Fibroblast of villous mesenchyme (primary cell): ENCODE data around the gene PPM1K. TPM values are rescaled to one million over a fixed set of nuclear protein-coding genes. Genes with fewer than 3 reads are reported as not detected.

Experiments
- DNase-seq: peaks from one replicate; pipeline ENCODE4 v3.0.0-alpha.2; 2010; ENCODE audit warnings: low read depth
- H3K4me3 ChIP-seq: 2 replicates; pipeline ENCODE4 v1.5.1; 2011; ENCODE audit warnings: low read depth, mild to moderate bottlenecking, low read length
- CTCF ChIP-seq: IDR thresholded peaks from 2 replicates; pipeline ENCODE4 v1.5.1; 2012; ENCODE audit warnings: low read depth, mild to moderate bottlenecking, low read length; ENCODE audit not compliant: insufficient read depth
- total RNA-seq: library from RNA; depleted of rRNA; stranded (reverse); fragments of >200 nt; gene quantifications from 2 replicates; pipeline ENCODE4 v1.2.3, GENCODE V29; 2012

Gene PPM1K
- 30.3 and 38.4 TPM in 2 replicates for total RNA-seq

- peak; percentile 99 for DNase-seq
- H3K4me3 ChIP-seq: peak within 1 kb of the TSS; percentile 86
- peak; percentile 7 for TF ChIP-seq CTCF
These were observed at the start of gene PPM1K for GRCh38 chr4:88284439-88285234. Gene PPM1K (minus strand): TSS chr4:88284561. CDS start chr4:88278583, 5,978 bp downstream.

- TF ChIP-seq CTCF: no peak
- no peak overlapping the region for H3K4me3 ChIP-seq
- DNase-seq: peak; percentile 81
These were observed 49.5 kb upstream of the PPM1K start for GRCh38 chr4:88333741-88334405.

- H3K4me3 ChIP-seq: no peak overlapping the region
- DNase-seq: no peak
- TF ChIP-seq CTCF: no peak
These were observed 43.3 kb upstream of the PPM1K start for GRCh38 chr4:88327665-88328064.

GRCh38 chr4:88320780-88321373, 36.5 kb upstream of the PPM1K start:
- no peak for TF ChIP-seq CTCF
- H3K4me3 ChIP-seq: peak overlapping the region; percentile 26
- DNase-seq: peak; percentile 51

GRCh38 chr4:88320224-88320779, 35.9 kb upstream of the PPM1K start:
- peak overlapping the region; percentile 26 for H3K4me3 ChIP-seq
- no peak for TF ChIP-seq CTCF
- no peak for DNase-seq

- no peak for DNase-seq
- H3K4me3 ChIP-seq: no peak overlapping the region
- TF ChIP-seq CTCF: no peak
These were observed 34.5 kb upstream of the PPM1K start for GRCh38 chr4:88318751-88319350.
